BLaER1 (cell line): ENCODE data around the gene HERPUD1.
"Not testable (repeated sequence)": the region's sequence is repeated elsewhere in the genome, so short reads cannot be mapped to it uniquely, and the experiment has no call there.

Experiments used
- H3K27ac ChIP-seq: shearing (Covaris generic); formaldehyde crosslinking; 2 replicates; pipeline ENCODE4 v1.8.1; 2022
- H3K27me3 ChIP-seq: shearing (Covaris generic); formaldehyde crosslinking; 2 replicates; pipeline ENCODE4 v1.8.1; 2022
- H3K36me3 ChIP-seq: shearing (Covaris generic); formaldehyde crosslinking; 2 replicates; pipeline ENCODE4 v1.8.1; 2022
- H3K4me1 ChIP-seq: shearing (Covaris generic); formaldehyde crosslinking; 2 replicates; pipeline ENCODE4 v1.8.1; 2022
- H3K4me2 ChIP-seq: shearing (Covaris generic); formaldehyde crosslinking; 2 replicates; pipeline ENCODE4 v1.8.1; 2022
- H3K4me3 ChIP-seq: shearing (Covaris generic); formaldehyde crosslinking; 2 replicates; pipeline ENCODE4 v1.8.1; 2022
- H3K9ac ChIP-seq: shearing (Covaris generic); formaldehyde crosslinking; 2 replicates; pipeline ENCODE4 v1.8.1; 2022
- H3K9me3 ChIP-seq: shearing (Covaris generic); formaldehyde crosslinking; 2 replicates; pipeline ENCODE4 v1.8.1; 2022
- H4K20me1 ChIP-seq: shearing (Covaris generic); formaldehyde crosslinking; 2 replicates; pipeline ENCODE4 v1.8.1; 2022
- Cebpa-rat ChIP-seq: shearing (Covaris generic); IDR thresholded peaks from 2 replicates; pipeline ENCODE4 v1.8.1; 2022

Gene HERPUD1, protein sequence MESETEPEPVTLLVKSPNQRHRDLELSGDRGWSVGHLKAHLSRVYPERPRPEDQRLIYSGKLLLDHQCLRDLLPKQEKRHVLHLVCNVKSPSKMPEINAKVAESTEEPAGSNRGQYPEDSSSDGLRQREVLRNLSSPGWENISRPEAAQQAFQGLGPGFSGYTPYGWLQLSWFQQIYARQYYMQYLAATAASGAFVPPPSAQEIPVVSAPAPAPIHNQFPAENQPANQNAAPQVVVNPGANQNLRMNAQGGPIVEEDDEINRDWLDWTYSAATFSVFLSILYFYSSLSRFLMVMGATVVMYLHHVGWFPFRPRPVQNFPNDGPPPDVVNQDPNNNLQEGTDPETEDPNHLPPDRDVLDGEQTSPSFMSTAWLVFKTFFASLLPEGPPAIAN

GRCh38 chr16:56931892-56932720 is at the start of gene HERPUD1:
Gene HERPUD1 (plus strand): TSS chr16:56932142. CDS start chr16:56932245, 103 bp downstream.
- Histone ChIP-seq H4K20me1 (peaks cover 50% of the 10 kb centered on the region), H3K9me3 (no peaks in the 10 kb centered on the region), H3K27ac (peak within 1 kb of the TSS; percentile 98), H3K9ac (peak within 1 kb of the TSS; percentile 99), H3K36me3 (peaks cover 26% of the 10 kb centered on the region), H3K27me3 (no peaks in the 10 kb centered on the region), H3K4me2 (peak within 1 kb of the TSS; percentile 94), H3K4me1 (peaks cover 80% of the 10 kb centered on the region), H3K4me3 (peak within 1 kb of the TSS; percentile 94)
- peak; percentile 90 for TF ChIP-seq Cebpa-rat

GRCh38 chr16:56883586-56883985 is 48.4 kb upstream of the HERPUD1 start:
- Histone ChIP-seq H3K36me3 (no peaks in the 10 kb centered on the region), H3K4me1 (peaks cover 8% of the 10 kb centered on the region), H3K27ac (no peak overlapping the region), H4K20me1 (no peaks in the 10 kb centered on the region), H3K4me2 (no peak overlapping the region), H3K9ac (no peak overlapping the region), H3K27me3 (no peaks in the 10 kb centered on the region), H3K9me3 (no peaks in the 10 kb centered on the region), H3K4me3 (no peak overlapping the region)
- TF ChIP-seq Cebpa-rat: no peak

GRCh38 chr16:56884026-56884582 is 47.8 kb upstream of the HERPUD1 start:
- TF ChIP-seq Cebpa-rat: no peak
- H3K9ac ChIP-seq: no peak overlapping the region
- no peaks in the 10 kb centered on the region for H4K20me1 ChIP-seq

DNA sequence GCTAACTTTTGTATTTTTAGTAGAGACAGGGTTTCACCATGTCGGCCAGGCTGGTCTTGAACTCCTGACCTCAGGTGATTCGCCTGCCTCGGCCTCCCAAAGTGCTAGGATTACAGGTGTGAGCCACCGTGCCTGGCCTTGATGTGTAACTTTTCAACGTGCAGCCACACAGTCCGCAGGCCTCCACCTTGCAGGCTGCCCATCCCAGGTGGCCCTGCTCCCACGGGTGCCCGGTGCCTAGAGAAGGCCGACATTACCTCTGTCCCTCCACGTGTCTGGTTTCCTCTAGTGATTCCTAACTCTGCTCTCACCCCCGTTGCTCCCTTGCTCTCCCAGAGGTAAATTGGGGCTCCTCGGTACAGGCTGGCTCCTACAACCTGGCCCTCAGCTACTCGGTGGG is 47.0 kb upstream of the HERPUD1 start:
- H3K4me1 ChIP-seq: peaks cover 21% of the 10 kb centered on the region
- not testable (repeated sequence) for H3K27ac ChIP-seq, H3K4me2 ChIP-seq, H3K4me3 ChIP-seq, H3K36me3 ChIP-seq, H3K27me3 ChIP-seq, H3K9me3 ChIP-seq, H4K20me1 ChIP-seq, H3K9ac ChIP-seq

More at GRCh38 chr16:56884026-56884582, 47.8 kb upstream of the HERPUD1 start:
- Histone ChIP-seq H3K9me3 (no peaks in the 10 kb centered on the region), H3K4me1 (peaks cover 13% of the 10 kb centered on the region), H3K27me3 (no peaks in the 10 kb centered on the region), H3K27ac (no peak overlapping the region), H3K4me3 (no peak overlapping the region), H3K36me3 (no peaks in the 10 kb centered on the region), H3K4me2 (no peak overlapping the region)

DNA sequence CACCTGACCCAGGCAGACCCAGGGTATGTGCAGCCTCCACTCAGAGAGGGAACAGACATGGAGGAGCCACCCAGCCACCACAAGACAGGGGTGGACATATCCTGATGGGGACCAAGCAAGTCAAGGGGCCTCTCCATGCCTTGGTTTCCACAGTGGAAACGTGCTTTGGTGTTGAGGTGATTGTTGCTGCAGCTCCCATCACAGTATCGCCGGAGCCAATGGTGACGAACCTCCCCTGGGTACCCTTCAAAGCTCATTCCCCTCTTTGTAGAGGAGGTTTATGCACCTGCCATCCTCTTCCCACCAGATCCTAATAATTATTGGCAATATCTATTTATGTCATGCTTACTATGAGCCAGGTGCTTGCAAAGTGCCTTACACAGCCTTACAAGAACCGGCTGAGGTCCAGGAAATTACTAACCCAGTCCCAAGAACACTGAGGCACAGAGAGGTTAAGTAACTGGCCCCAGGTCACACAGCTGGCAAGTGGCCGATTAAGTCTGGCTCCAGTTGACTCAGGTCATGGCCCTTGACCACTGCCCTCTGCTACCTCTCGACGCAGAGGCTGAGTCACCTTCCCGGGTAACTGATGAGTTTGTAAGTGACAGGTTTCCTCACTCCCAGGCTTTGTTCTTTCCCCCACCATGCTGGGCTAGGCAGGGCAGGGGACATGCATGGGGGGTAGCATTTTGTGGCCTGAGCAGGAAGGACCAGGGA is 46.3 kb upstream of the HERPUD1 start:
- Histone ChIP-seq H3K27ac (no peak overlapping the region), H3K9me3 (no peaks in the 10 kb centered on the region), H4K20me1 (no peaks in the 10 kb centered on the region), H3K4me3 (no peak overlapping the region), H3K4me1 (peaks cover 22% of the 10 kb centered on the region), H3K9ac (no peak overlapping the region), H3K36me3 (no peaks in the 10 kb centered on the region), H3K4me2 (no peak overlapping the region), H3K27me3 (no peaks in the 10 kb centered on the region)
- TF ChIP-seq Cebpa-rat: no peak

GRCh38 chr16:56886296-56886695 is 45.6 kb upstream of the HERPUD1 start:
- Histone ChIP-seq H3K4me2 (no peak overlapping the region), H3K27ac (no peak overlapping the region), H3K36me3 (no peaks in the 10 kb centered on the region), H3K9me3 (no peaks in the 10 kb centered on the region), H4K20me1 (no peaks in the 10 kb centered on the region), H3K27me3 (no peaks in the 10 kb centered on the region), H3K4me3 (no peak overlapping the region), H3K4me1 (peaks cover 22% of the 10 kb centered on the region), H3K9ac (no peak overlapping the region)
- TF ChIP-seq Cebpa-rat: no peak

DNA sequence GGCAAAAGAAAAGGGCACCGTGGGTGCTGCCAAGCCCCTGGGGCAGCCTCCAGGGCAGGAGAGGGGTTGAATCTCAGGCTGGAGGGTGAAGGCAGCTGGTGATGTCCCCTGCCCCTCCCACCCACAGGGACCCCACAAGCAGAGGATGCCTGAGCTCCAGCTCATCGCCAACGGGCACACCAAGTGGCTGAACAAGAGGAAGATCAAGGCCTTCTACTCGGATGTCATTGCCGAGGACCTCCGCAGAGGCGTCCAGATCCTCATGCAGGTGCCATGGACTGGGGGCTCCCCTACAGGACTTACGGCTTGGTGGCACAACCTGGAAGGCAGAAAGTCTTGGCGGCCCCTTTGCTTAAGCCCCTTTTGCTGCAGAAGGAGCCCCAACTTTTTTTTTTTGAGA is 45.1 kb upstream of the HERPUD1 start:
- Histone ChIP-seq H3K27ac (no peak overlapping the region), H3K4me3 (no peak overlapping the region), H3K4me2 (no peak overlapping the region), H3K27me3 (no peaks in the 10 kb centered on the region), H3K36me3 (no peaks in the 10 kb centered on the region), H3K9ac (no peak overlapping the region), H3K9me3 (no peaks in the 10 kb centered on the region), H3K4me1 (peaks cover 26% of the 10 kb centered on the region), H4K20me1 (no peaks in the 10 kb centered on the region)
- no peak for TF ChIP-seq Cebpa-rat

GRCh38 chr16:56888806-56889205 is 43.1 kb upstream of the HERPUD1 start:
- H3K4me1 ChIP-seq: peaks cover 33% of the 10 kb centered on the region
- H3K4me3 ChIP-seq: no peak overlapping the region
- H3K27ac ChIP-seq: no peak overlapping the region
- no peaks in the 10 kb centered on the region for H4K20me1 ChIP-seq
- TF ChIP-seq Cebpa-rat: no peak
- no peaks in the 10 kb centered on the region for H3K27me3 ChIP-seq
- peak overlapping the region; percentile 55 for H3K4me2 ChIP-seq
- no peaks in the 10 kb centered on the region for H3K36me3 ChIP-seq
- H3K9ac ChIP-seq: no peak overlapping the region
- H3K9me3 ChIP-seq: no peaks in the 10 kb centered on the region

GRCh38 chr16:56889206-56889605 is 42.7 kb upstream of the HERPUD1 start:
- Histone ChIP-seq H3K36me3 (no peaks in the 10 kb centered on the region), H3K9ac (no peak overlapping the region), H3K27ac (no peak overlapping the region), H3K4me2 (peak overlapping the region; percentile 55), H4K20me1 (no peaks in the 10 kb centered on the region), H3K27me3 (no peaks in the 10 kb centered on the region), H3K4me1 (peaks cover 33% of the 10 kb centered on the region), H3K9me3 (no peaks in the 10 kb centered on the region), H3K4me3 (no peak overlapping the region)
- no peak for TF ChIP-seq Cebpa-rat
